Fibroblast of the conjunctiva (primary cell): Measurements from ENCODE around the gene GABRB2.

ENCODE experiments used
- DNase-seq: peaks from one replicate; pipeline ENCODE4 v3.0.0-alpha.2; 2010; ENCODE audit warnings: low read depth

Gene GABRB2

GRCh38 chr5:161471211-161471950 lies 75.1 kb downstream of the GABRB2 start:
- DNase-seq = no peak

GRCh38 chr5:161467703-161468102 lies 78.8 kb downstream of the GABRB2 start:
- DNase-seq = no peak

- no peak for DNase-seq
Measured at GRCh38 chr5:161460741-161461140, 85.8 kb downstream of the GABRB2 start.

- no peak for DNase-seq
Measured at GRCh38 chr5:161446655-161447054, 99.9 kb downstream of the GABRB2 start.

- DNase-seq = no peak
Measured at GRCh38 chr5:161442471-161442870, 104.1 kb downstream of the GABRB2 start.

GRCh38 chr5:161432798-161433197 lies 113.7 kb downstream of the GABRB2 start:
- no peak for DNase-seq

- DNase-seq = no peak
Measured at GRCh38 chr5:161431963-161432362, 114.6 kb downstream of the GABRB2 start.

- DNase-seq = no peak
Measured at GRCh38 chr5:161421067-161421466, 125.5 kb downstream of the GABRB2 start.

GRCh38 chr5:161420521-161420920 lies 126.0 kb downstream of the GABRB2 start:
- DNase-seq = no peak

GRCh38 chr5:161414896-161415295 lies 131.6 kb downstream of the GABRB2 start:
- DNase-seq = no peak

- no peak for DNase-seq
Measured at GRCh38 chr5:161414037-161414436, 132.5 kb downstream of the GABRB2 start.

GRCh38 chr5:161412792-161413191 lies 133.7 kb downstream of the GABRB2 start:
- DNase-seq = no peak

GRCh38 chr5:161411156-161411555 lies 135.4 kb downstream of the GABRB2 start:
- no peak for DNase-seq

GRCh38 chr5:161410640-161411039 lies 135.9 kb downstream of the GABRB2 start:
- DNase-seq = no peak

GRCh38 chr5:161409471-161409870 lies 137.1 kb downstream of the GABRB2 start:
- DNase-seq = no peak

GRCh38 chr5:161406880-161407279 lies 139.6 kb downstream of the GABRB2 start:
- no peak for DNase-seq

- no peak for DNase-seq
Measured at GRCh38 chr5:161403996-161404395, 142.5 kb downstream of the GABRB2 start.

GRCh38 chr5:161403121-161403520 lies 143.4 kb downstream of the GABRB2 start:
- no peak for DNase-seq

- no peak for DNase-seq
Measured at GRCh38 chr5:161400583-161400982, 145.9 kb downstream of the GABRB2 start.

GRCh38 chr5:161399996-161400562 lies 146.4 kb downstream of the GABRB2 start:
- DNase-seq = no peak

GRCh38 chr5:161397448-161397847 lies 149.1 kb downstream of the GABRB2 start:
- DNase-seq = no peak

GRCh38 chr5:161396171-161396570 lies 150.4 kb downstream of the GABRB2 start:
- DNase-seq = no peak

- no peak for DNase-seq
Measured at GRCh38 chr5:161391724-161392123, 154.8 kb downstream of the GABRB2 start.

- no peak for DNase-seq
Measured at GRCh38 chr5:161391016-161391415, 155.5 kb downstream of the GABRB2 start.
